Ishikawa (cell line): ENCODE data around the gene TFB1M.

Source experiments
- CEBPB ChIP-seq: IDR thresholded peaks from 2 replicates; pipeline ENCODE4 v1.6.1; 2012
- CREB1 ChIP-seq: IDR thresholded peaks from 2 replicates; pipeline ENCODE4 v1.6.1; 2012; ENCODE audit warnings: low read depth
- EGR1 ChIP-seq: IDR thresholded peaks from 2 replicates; pipeline ENCODE4 v1.6.1; 2012
- EP300 ChIP-seq: IDR thresholded peaks from 2 replicates; pipeline ENCODE4 v1.6.1; 2012; ENCODE audit warnings: borderline replicate concordance
- FOXM1 ChIP-seq: IDR thresholded peaks from 2 replicates; pipeline ENCODE4 v1.6.1; 2012; ENCODE audit warnings: low read depth, borderline replicate concordance
- MAX ChIP-seq: IDR thresholded peaks from 2 replicates; pipeline ENCODE4 v1.6.1; 2012
- NFIC ChIP-seq: IDR thresholded peaks from 2 replicates; pipeline ENCODE4 v1.6.1; 2012
- RAD21 ChIP-seq: IDR thresholded peaks from 2 replicates; pipeline ENCODE4 v1.6.1; 2012; ENCODE audit warnings: low read depth
- REST ChIP-seq: IDR thresholded peaks from 2 replicates; pipeline ENCODE4 v1.6.1; 2012; ENCODE audit warnings: low read depth, mild to moderate bottlenecking
- TAF1 ChIP-seq: IDR thresholded peaks from 2 replicates; pipeline ENCODE4 v1.6.1; 2012; ENCODE audit warnings: low read depth, mild to moderate bottlenecking
- TCF12 ChIP-seq: IDR thresholded peaks from 2 replicates; pipeline ENCODE4 v1.6.1; 2012; ENCODE audit warnings: low read depth
- TEAD4 ChIP-seq: IDR thresholded peaks from 2 replicates; pipeline ENCODE4 v1.6.1; 2012
- USF1 ChIP-seq: IDR thresholded peaks from 2 replicates; pipeline ENCODE4 v1.6.1; 2012
- YY1 ChIP-seq: IDR thresholded peaks from 2 replicates; pipeline ENCODE4 v1.6.1; 2012; ENCODE audit warnings: low read depth
- ZBTB7A ChIP-seq: IDR thresholded peaks from 2 replicates; pipeline ENCODE4 v1.6.1; 2012; ENCODE audit warnings: low read depth

TFB1M gene

GRCh38 chr6:155301867-155302266 is 12.4 kb downstream of the TFB1M start:
- TF ChIP-seq USF1, result no peak
- TF ChIP-seq YY1, result no peak
- no peak for TF ChIP-seq CREB1
- TF ChIP-seq CEBPB, result no peak
- TF ChIP-seq TAF1, result no peak
- no peak for TF ChIP-seq ZBTB7A
- no peak for TF ChIP-seq TCF12
- TF ChIP-seq TEAD4, result no peak
- TF ChIP-seq REST, result no peak
- no peak for TF ChIP-seq EP300
- no peak for TF ChIP-seq NFIC
- TF ChIP-seq FOXM1, result no peak
- no peak for TF ChIP-seq RAD21
- no peak for TF ChIP-seq MAX
- TF ChIP-seq EGR1, result no peak

GRCh38 chr6:155297669-155298068 is 16.6 kb downstream of the TFB1M start:
- TF ChIP-seq TEAD4 (no peak), NFIC (no peak), EP300 (no peak), TCF12 (no peak), TAF1 (no peak), EGR1 (no peak), FOXM1 (no peak), REST (no peak), USF1 (no peak), CREB1 (no peak), YY1 (no peak), ZBTB7A (no peak)

GRCh38 chr6:155292711-155293110 is 21.6 kb downstream of the TFB1M start:
- no peak for TF ChIP-seq EP300
- no peak for TF ChIP-seq REST
- TF ChIP-seq ZBTB7A, result no peak
- no peak for TF ChIP-seq CEBPB
- TF ChIP-seq YY1, result no peak
- TF ChIP-seq USF1, result no peak

- TF ChIP-seq NFIC (no peak), TAF1 (no peak)
Observed at GRCh38 chr6:155291291-155291690, 23.0 kb downstream of the TFB1M start.

GRCh38 chr6:155290491-155290890 is 23.8 kb downstream of the TFB1M start:
- TF ChIP-seq EP300 (no peak), ZBTB7A (no peak), TEAD4 (no peak), TCF12 (no peak), USF1 (no peak), MAX (no peak), FOXM1 (no peak), RAD21 (no peak), REST (no peak), TAF1 (no peak), YY1 (no peak), EGR1 (no peak), CEBPB (no peak), NFIC (no peak)
